Measurements from ENCODE around the gene RNU5D-1. TPM values are rescaled to one million over a fixed set of nuclear protein-coding genes. Genes with fewer than 3 reads are reported as not detected.

The RNU5D-1 gene
- total RNA-seq, 2 experiments from 2014 or later: not detected

DNA sequence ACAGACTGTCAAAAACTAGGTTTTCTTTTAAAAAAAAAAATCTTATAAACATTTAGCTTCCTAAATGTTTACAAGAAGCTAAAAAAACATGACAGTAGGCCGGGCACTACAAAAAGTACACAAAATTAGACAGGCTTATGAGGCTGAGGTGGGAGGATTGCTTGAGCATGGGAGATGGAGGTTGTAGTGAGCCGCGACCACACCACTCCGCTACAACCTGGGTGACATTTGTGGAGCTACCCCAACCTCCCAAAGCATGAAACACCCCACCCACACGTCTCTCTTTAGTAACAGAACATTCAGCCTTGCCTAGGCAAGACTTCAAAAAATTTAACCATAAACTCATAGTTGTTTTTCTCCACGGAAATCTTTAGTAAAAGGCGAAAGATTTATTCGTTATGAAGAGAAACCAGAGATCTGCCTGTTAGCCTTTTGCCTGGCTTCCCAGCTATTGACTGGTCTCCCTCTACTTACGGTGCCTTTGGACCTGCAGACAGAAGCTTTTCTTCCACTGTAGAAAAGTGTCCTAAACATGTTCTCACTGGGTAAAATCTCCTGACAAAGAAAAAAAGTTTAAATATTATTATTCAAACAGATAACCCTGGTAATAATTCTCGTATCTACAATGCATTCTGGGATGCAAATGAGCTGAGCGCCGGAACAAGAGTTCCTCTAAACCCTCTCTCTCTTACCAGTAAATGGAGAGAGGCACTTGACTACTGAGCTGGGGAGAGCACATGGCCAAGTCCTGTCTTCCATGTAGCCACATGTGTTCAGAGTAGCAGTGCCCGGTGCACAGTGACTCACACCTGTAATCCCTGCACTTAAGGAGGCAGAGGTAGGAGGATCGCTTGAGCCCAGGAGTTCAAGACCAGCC, 9.2 kb downstream of the RNU5D-1 start:
- peak overlapping the region; percentile 6 for H3K4me3 ChIP-seq (ENCODE audit: low read length)
- Mint-ChIP-seq H3K4me3 (peak overlapping the region; percentile 84), H3K4me1 (ENCODE audit: low read depth) (peaks cover 68% of the 10 kb centered on the region), H3K27ac (peak overlapping the region; percentile 90), H3K9me3 (no peaks in the 10 kb centered on the region), H3K36me3 (ENCODE audit: low read depth) (no peaks in the 10 kb centered on the region), H3K27me3 (no peaks in the 10 kb centered on the region)
- H3K4me1 ChIP-seq (ENCODE audit: insufficient read depth, low read length): peaks cover 77% of the 10 kb centered on the region
- peak overlapping the region; percentile 30 to 76 for H3K27ac ChIP-seq (ENCODE audit: low read depth in 1 of 2, low read length in 2 of 2)
- DNase-seq: peak; percentile 16 to 93 (median 48)
- ATAC-seq (ENCODE audit: poor library complexity): peak; percentile 75
- CTCF ChIA-PET: interaction anchor here (0.7 to 2.7 kb wide), 4 partner anchors 9 to 770 kb away, joined by 3 to 17 read pairs (median 3); partner anchors contain the start of gene RNU5D-1
- intact Hi-C loops (cut with DNase I, micrococcal nuclease): loop anchor here in 1 of 2 experiments (1.0 kb wide), 1 partner anchor 10 kb away; the partner anchor contains the start of gene RNU5D-1
- no peaks in the 10 kb centered on the region for H3K36me3 ChIP-seq (ENCODE audit: insufficient read depth, low read length)
- no peaks in the 10 kb centered on the region for H3K9me3 ChIP-seq (ENCODE audit: control insufficient read depth in 1 of 2, insufficient read depth in 1 of 2, low read length in 2 of 2)
- no peaks in the 10 kb centered on the region for H3K27me3 ChIP-seq (ENCODE audit: control insufficient read depth in 1 of 2, insufficient read depth in 2 of 2, low read length in 2 of 2)
- POLR2A ChIA-PET: interaction anchor here (0.5 to 7.9 kb wide), 43 partner anchors 10 to 1813 kb away, joined by 3 to 138 read pairs (median 5); partner anchors contain the start of genes AKR1A1, ARMH1, BEST4 and BTBD19
- TF ChIP-seq, protein P1, sequence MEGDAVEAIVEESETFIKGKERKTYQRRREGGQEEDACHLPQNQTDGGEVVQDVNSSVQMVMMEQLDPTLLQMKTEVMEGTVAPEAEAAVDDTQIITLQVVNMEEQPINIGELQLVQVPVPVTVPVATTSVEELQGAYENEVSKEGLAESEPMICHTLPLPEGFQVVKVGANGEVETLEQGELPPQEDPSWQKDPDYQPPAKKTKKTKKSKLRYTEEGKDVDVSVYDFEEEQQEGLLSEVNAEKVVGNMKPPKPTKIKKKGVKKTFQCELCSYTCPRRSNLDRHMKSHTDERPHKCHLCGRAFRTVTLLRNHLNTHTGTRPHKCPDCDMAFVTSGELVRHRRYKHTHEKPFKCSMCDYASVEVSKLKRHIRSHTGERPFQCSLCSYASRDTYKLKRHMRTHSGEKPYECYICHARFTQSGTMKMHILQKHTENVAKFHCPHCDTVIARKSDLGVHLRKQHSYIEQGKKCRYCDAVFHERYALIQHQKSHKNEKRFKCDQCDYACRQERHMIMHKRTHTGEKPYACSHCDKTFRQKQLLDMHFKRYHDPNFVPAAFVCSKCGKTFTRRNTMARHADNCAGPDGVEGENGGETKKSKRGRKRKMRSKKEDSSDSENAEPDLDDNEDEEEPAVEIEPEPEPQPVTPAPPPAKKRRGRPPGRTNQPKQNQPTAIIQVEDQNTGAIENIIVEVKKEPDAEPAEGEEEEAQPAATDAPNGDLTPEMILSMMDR (IDR thresholded peaks at IDR 0.05): no peak

DNA sequence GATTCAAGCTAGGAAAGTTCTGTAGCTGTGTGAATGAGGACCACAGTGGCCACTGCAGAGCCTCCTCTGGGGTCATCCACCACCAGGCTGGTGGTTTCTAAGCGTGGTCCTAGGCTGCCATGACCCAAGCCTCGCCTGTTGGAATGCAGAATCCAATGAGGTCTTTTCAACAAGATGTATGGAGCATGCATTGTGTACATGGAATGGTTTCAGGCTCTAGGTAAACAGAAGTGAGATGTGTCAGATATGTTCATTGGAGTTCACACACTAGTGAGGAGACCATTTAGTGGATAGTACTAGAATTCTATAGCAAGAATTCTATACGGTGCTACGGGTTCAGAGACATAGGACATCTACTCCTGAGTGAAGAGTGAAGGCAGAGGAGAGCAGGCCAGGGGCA, 10.7 kb downstream of the RNU5D-1 start:
- Mint-ChIP-seq H3K27ac (peak overlapping the region; percentile 90), H3K4me3 (peak overlapping the region; percentile 36), H3K36me3 (ENCODE audit: low read depth) (no peaks in the 10 kb centered on the region), H3K4me1 (ENCODE audit: low read depth) (peaks cover 77% of the 10 kb centered on the region), H3K27me3 (no peaks in the 10 kb centered on the region), H3K9me3 (no peaks in the 10 kb centered on the region)
- intact Hi-C loops (cut with DNase I, micrococcal nuclease): no loop called here
- Histone ChIP-seq H3K9me3 (ENCODE audit: control insufficient read depth in 1 of 2, insufficient read depth in 1 of 2, low read length in 2 of 2) (no peaks in the 10 kb centered on the region), H3K4me1 (ENCODE audit: insufficient read depth, low read length) (peaks cover 83% of the 10 kb centered on the region), H3K27ac (ENCODE audit: low read depth in 1 of 2, low read length in 2 of 2) (peak overlapping the region in 1 of 2 donors; percentile 1), H3K4me3 (ENCODE audit: low read length) (no peak overlapping the region), H3K27me3 (ENCODE audit: control insufficient read depth in 1 of 2, insufficient read depth in 2 of 2, low read length in 2 of 2) (no peaks in the 10 kb centered on the region), H3K36me3 (ENCODE audit: insufficient read depth, low read length) (no peaks in the 10 kb centered on the region)
- CTCF ChIA-PET: interaction anchor here (0.7 kb wide), 1 partner anchor 984 kb away, joined by 3 read pairs; no protein-coding TSS in a partner anchor
- no peak for DNase-seq
- no peak for ATAC-seq (ENCODE audit: poor library complexity)
- TF ChIP-seq, protein P1 (IDR thresholded peaks at IDR 0.05): no peak
- POLR2A ChIA-PET: interaction anchor here (2.3 to 7.9 kb wide), 6 partner anchors 9 to 99 kb away, joined by 9 to 138 read pairs (median 36); partner anchors contain the start of genes ARMH1, PLK3, RNU5D-1 and RPS8

DNA sequence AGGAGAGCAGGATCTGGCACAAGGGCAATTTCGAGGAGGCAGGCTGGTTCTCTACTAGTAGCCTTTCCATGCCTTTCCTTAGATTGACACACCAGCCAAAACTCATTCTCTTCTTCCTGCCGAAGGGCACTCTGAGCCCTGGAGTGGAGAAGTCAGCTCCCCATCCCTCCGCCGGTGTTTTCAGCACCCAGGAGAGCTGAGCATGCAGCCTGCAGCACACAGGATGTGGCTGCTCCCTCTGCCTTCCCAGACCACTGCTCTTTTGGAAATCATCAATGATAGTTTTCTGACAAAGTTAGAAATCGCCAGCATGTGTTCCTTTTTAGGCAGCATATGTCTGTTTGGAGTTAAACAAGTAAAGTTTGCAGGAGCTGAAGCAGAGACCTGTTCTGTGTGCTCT, 11.7 kb downstream of the RNU5D-1 start:
- H3K4me1 ChIP-seq (ENCODE audit: insufficient read depth, low read length): peaks cover 84% of the 10 kb centered on the region
- H3K4me1 Mint-ChIP-seq (ENCODE audit: low read depth): peaks cover 79% of the 10 kb centered on the region
- peak in 2 of 14 experiments; percentile 15 to 47 for DNase-seq
- no peak for ATAC-seq (ENCODE audit: poor library complexity)
- no peaks in the 10 kb centered on the region for H3K27me3 ChIP-seq (ENCODE audit: control insufficient read depth in 1 of 2, insufficient read depth in 2 of 2, low read length in 2 of 2)
- intact Hi-C loops (cut with DNase I, micrococcal nuclease): loop anchor here (5.0 to 10.0 kb wide), 3 partner anchors 583 to 865 kb away; partner anchors contain the start of genes TESK2 (in 2 of the 2) and NASP (in 1 of the 2)
- H3K27me3 Mint-ChIP-seq: no peaks in the 10 kb centered on the region
- no peak overlapping the region for H3K27ac ChIP-seq (ENCODE audit: low read depth in 1 of 2, low read length in 2 of 2)
- H3K9me3 ChIP-seq (ENCODE audit: control insufficient read depth in 1 of 2, insufficient read depth in 1 of 2, low read length in 2 of 2): no peaks in the 10 kb centered on the region
- POLR2A ChIA-PET: interaction anchor here (0.7 to 7.9 kb wide), 6 partner anchors 12 to 584 kb away, joined by 3 to 138 read pairs (median 5); partner anchors contain the start of genes PLK3, RNU5D-1 and RPS8
- TF ChIP-seq, protein P1 (IDR thresholded peaks at IDR 0.05): no peak
- peak overlapping the region; percentile 10 for H3K27ac Mint-ChIP-seq
- CTCF ChIA-PET: interaction anchor here (0.6 to 1.2 kb wide), 2 partner anchors 16 kb away, joined by 3 read pairs; no protein-coding TSS in a partner anchor
- H3K36me3 Mint-ChIP-seq (ENCODE audit: low read depth): no peaks in the 10 kb centered on the region
- no peak overlapping the region for H3K4me3 ChIP-seq (ENCODE audit: low read length)
- H3K36me3 ChIP-seq (ENCODE audit: insufficient read depth, low read length): no peaks in the 10 kb centered on the region
- H3K4me3 Mint-ChIP-seq: no peak overlapping the region
- no peaks in the 10 kb centered on the region for H3K9me3 Mint-ChIP-seq
